Uterus (tissue), 2 donors: ENCODE measurements around the gene CENPX.

ENCODE experiments used
- CTCF ChIP-seq, 4 experiments: fragments of 200-600 bp in 2 of 4; fragments of 450-650 bp in 2 of 4; sonication (generic) in 2 of 4; IDR thresholded peaks; one replicate each; pipeline ENCODE4 v1.5.1; 2016 to 2019; ENCODE audit warnings: antibody characterized with exemption in 4 of 4, mild to moderate bottlenecking in 2 of 4, moderate library complexity in 1 of 4
- POLR2A ChIP-seq, 2 donors: fragments of 450-650 bp; IDR thresholded peaks; one replicate each; pipeline ENCODE4 v1.6.1; 2016; ENCODE audit warnings: antibody characterized with exemption in 2 of 2, mild to moderate bottlenecking in 1 of 2, moderate library complexity in 1 of 2

GRCh38 chr17:81983639-81984373 lies 38.9 kb downstream of the CENPX start:
- TF ChIP-seq POLR2A (IDR thresholded peaks at IDR 0.05) (no peak), CTCF (IDR thresholded peaks at IDR 0.05) (no peak)
